ENCODE results near the gene DMD.

Gene DMD

DNA sequence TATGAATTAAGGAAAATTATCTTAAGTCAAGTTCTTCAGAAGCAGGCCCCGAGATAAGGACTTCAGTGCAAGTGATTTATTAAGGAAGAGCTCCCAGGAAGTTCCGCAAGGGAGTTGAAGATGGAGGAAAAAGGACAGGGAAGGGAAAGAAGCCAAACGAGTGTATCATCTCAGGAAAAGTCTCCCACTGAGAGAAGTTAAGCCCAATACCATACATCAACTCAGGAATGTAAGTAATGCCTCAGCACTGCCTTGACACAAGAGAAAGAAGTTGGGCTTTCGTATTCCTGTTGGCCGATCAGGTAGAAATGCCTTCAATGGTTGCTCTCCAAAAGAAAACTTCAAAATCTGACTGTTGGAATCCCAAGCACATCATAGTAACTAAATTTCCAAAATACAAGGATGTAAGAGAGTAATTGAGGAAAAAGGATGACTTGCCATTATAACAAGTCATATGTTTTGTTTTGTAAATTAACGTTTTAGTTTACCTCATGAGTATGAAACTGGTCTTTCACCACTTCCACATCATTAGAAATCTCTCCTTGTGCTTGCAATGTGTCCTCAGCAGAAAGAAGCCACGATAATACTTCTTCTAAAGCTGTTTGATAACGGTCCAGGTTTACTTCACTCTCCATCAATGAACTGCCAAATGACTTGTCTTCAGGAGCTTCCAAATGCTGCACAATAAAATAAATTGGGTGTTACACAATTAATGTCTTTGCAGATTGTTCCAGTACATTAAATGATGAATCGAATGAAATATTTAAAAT, 566.7 kb downstream of the DMD start:
- TF ChIP-seq CTCF (IDR thresholded peaks at IDR 0.05; ENCODE audit: insufficient read depth, low read depth, low read length, missing control alignments), result no peak
- no peak overlapping the region for H3K4me3 ChIP-seq (ENCODE audit: low read length)
- no peak for DNase-seq (ENCODE audit: low read depth)

- DNase-seq (ENCODE audit: low read depth), result no peak
- TF ChIP-seq CTCF (IDR thresholded peaks at IDR 0.05; ENCODE audit: insufficient read depth, low read depth, low read length, missing control alignments), result no peak
Measured at GRCh38 chrX:32642283-32642682, 569.1 kb downstream of the DMD start.

DNA sequence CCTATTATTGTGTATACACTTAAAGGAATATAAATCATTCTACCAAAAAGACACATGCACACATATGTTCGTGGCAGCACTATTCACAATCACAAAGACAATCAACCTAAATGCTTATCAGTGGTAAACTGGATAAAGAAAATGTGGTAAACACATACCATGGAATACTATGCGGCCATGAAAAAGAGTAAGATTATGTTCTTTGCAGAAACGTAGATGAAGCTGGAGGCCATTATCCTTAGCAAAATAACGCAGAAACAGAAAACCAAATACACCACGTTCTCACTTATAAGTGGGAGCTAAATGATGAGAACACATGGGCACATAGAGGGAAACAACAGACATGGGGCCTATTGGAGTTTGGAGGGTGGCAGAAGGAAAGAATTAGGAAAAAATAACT, 593.2 kb downstream of the DMD start:
- H3K4me3 ChIP-seq (ENCODE audit: low read length), result no peak overlapping the region
- no peak for TF ChIP-seq CTCF (IDR thresholded peaks at IDR 0.05; ENCODE audit: insufficient read depth, low read depth, low read length, missing control alignments)

More at GRCh38 chrX:32642283-32642682, 569.1 kb downstream of the DMD start:
- H3K4me3 ChIP-seq (ENCODE audit: low read length), result no peak overlapping the region

DNA sequence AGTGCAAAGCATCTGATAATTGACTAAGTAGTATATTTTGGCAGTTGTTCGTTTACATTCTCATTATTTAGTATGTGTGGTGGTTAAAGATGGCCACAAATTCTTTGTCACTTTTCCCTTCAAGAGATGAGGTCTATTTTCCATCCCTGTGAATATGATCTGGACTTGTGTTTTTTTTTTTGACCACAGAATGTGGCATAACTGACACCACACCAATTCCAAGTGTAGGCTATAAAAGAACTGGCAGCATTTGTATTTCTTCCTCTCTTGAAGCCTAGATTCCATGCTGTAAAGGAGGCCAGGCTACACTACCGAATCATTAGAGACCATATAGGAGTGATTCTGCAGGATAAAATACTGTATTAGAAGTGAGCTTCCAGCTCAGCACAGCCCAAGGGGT, 596.6 kb downstream of the DMD start:
- DNase-seq (ENCODE audit: low read depth), result no peak
- TF ChIP-seq CTCF (IDR thresholded peaks at IDR 0.05; ENCODE audit: insufficient read depth, low read depth, low read length, missing control alignments), result no peak
- H3K4me3 ChIP-seq (ENCODE audit: low read length), result no peak overlapping the region

More for the DNA sequence above, 593.2 kb downstream of the DMD start:
- DNase-seq (ENCODE audit: low read depth), result no peak

DNA sequence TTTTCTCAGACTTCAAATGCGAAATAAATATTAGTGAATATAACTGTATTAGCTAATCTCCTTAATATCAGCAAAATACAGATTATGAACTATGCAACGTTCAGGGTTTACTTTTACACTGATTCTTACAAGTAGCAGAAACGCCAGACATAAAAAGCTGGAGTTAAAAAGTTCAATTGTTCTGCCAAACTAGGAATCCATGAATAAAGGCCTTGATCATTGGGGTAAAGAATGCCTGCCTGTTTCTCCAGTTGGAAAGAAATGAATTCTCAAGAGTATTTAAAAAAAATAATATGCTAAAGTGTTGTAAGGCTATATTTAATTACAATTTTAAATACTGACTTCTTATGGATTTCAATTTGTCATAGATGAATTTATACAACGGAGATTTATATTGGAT, 612.2 kb downstream of the DMD start:
- no peak for TF ChIP-seq CTCF (IDR thresholded peaks at IDR 0.05; ENCODE audit: insufficient read depth, low read depth, low read length, missing control alignments)
- no peak for DNase-seq (ENCODE audit: low read depth)
- H3K4me3 ChIP-seq (ENCODE audit: low read length), result no peak overlapping the region

GRCh38 chrX:32598707-32599106, 612.6 kb downstream of the DMD start:
- no peak for TF ChIP-seq CTCF (IDR thresholded peaks at IDR 0.05; ENCODE audit: insufficient read depth, low read depth, low read length, missing control alignments)
- DNase-seq (ENCODE audit: low read depth), result no peak
- no peak overlapping the region for H3K4me3 ChIP-seq (ENCODE audit: low read length)

DNA sequence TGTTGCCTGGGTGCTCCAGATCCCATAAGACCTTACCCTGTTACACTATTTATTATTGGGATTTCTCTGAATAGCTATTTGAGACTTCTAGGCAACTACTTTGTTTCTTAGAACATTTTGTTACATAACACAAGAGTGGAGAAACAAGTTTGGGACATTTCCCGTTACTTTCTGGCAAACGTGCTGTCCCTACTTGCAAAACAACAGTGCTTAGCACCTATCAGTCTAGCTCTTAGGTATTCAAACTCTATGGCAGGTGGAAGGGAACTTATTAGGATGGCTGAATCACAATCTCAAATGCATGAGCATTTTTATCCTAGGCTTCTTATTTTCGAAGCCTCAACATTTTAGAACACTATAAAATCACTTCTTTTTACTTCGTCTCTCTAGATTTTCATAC, 613.6 kb downstream of the DMD start:
- no peak for DNase-seq (ENCODE audit: low read depth)
- no peak for TF ChIP-seq CTCF (IDR thresholded peaks at IDR 0.05; ENCODE audit: insufficient read depth, low read depth, low read length, missing control alignments)
- H3K4me3 ChIP-seq (ENCODE audit: low read length), result no peak overlapping the region
